Fibroblast of skin of right biceps (primary cell): ENCODE data around the gene FUZ.

Source experiments
- DNase-seq: peaks from one replicate; pipeline ENCODE4 v3.0.0-alpha.2; 2013

The FUZ gene

DNA sequence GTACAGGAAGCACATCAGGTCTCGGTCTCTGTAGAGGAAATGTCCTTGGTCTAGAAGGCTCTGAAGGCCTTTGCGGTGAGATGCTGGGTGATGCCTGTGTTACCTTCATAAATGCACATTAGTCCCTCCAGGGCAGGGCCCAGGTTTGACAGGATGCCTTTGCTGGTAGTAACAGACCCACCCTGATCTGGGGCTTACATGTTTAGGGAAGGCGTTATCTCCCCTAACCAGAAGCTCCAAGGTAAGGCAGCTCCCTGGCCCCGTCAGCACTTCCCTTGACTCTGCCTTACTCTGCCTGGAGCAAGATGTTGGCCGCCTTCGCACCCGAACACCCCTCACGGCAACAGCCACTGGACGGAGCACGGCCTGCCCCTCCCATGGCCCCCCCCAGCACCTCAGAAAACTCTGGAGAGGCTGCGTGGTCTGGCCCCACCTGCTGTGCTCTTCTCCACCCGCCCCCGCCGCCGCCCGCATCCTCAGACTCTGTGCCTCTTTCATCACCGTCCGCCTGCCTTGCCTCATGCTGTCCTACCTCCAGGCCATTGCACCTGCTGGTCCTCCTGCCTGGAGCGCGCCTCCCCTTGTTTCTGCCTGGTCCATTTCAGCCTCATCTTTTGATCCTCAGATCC, 37.2 kb downstream of the FUZ start:
- DNase-seq, result no peak

DNA sequence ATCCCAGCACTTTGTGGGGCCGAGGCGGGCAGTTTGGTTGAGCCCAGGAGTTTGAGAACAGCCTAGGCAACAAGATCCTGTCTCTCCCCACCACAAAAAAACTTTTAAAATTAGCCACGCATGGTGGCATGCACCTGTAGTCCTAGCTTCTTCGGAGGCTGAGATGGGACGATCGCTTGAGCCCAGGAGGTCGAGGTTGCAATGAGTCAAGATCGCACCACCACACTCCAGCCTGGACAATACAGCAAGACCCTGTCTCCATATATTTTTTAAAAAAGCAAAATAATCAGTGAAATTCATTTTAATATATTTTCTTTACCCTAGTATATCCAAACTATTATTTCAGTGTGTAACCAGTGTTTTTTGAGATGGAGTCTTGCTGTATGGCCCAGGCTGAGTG, 38.1 kb downstream of the FUZ start:
- DNase-seq, result no peak

DNA sequence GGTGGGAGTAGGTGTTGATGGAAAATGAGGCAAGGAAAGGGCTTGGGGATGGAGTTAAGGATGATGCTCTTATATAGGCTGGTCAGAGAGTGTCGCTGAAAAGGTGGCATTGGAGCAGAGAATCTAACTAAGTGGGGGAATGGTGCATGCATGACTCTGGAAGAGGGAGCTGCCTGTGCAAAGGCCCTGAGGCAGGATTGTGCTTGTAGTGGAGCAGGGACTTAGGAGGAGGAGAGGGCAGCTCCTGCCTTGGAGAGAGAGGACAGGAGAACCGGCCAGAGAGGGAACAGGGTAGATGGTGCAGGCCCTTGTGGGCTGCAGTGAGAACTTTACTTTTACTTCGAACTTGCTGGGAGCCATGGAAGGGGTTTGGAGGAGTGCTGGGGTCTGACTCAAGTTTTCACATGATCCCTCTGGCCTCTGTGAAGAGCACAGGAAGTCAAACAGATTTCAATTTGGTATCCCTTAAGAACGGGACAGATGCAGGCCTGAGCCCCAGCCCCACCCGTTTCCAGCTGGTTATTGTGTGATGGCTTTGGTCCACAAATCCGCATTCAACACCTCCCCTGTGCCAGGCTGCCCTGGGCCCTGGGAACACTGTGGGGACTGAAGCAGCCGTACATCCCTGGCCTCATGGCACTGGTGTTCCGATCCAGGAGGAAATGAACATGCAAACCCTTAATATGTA, 39.3 kb downstream of the FUZ start:
- DNase-seq, result no peak

DNA sequence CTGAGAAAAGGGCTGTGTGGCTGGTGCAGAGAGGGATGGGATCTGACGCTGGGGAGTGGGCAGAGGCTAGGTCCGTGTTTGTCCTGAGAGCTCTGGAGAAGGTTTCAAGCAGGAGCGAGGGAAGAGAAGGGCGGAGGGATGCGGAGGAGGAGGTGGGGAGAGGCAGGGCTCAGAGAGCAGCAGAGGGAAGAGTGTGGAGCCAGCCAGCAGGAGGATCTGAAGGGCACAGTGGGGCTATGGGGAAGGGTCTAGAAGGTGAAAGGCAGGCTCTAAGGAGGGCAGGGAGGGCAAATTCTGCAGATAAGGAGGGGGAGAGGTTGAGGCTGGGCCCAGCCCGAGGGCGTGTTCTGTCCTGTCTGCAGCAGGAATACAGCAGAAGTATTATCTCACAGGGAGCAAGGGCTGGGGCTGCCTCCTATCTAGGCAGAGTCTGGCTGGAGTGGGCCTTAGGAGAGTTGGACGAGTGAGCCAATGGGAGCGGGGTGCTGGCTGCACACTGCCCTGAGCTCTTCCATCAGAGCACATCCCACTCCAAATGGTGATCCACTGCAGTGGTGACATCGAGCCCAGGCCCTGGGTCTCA, 40.2 kb downstream of the FUZ start:
- no peak for DNase-seq

DNA sequence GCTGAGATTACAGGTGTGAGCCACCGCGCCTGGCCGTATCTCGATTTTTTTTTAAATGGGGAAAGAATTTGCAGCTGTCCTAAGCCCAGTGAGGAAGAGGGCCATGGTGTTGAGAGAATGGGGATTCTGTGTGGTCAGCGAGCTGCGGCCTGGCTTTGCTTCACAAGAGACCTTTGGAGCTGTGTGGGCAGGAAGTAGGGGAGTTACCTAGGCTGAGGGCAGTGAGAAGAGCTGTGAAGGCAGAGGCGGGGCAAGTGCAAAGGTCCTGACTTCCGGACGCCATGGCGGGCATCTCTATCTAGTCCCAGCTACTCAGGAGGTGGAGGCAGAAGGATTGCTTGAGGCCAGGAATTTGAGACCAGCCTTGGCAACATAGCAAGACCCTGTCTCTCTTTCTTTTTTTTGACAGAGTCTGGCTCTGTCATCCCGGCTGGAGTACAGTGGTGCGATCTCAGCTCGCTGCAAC, 41.4 kb downstream of the FUZ start:
- DNase-seq, result no peak

DNA sequence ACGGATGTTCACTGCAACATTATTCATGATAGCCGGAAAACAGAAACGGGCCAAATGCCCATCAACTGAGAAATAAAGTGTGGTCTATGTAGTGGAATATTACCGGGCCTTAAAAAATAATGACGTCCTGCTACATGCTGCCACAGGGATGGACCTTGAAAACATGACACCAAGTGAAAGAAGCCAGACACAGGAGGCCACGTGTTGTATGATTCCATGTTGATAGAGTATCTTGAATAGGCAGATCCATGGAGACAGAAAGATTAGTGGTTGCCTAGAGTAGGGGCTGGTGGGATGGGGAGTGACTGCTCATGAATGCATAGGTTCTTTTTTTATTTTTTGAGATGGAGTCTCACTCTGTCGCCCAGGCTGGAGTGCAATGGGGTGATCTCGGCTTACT, 42.6 kb downstream of the FUZ start:
- DNase-seq, result no peak

DNA sequence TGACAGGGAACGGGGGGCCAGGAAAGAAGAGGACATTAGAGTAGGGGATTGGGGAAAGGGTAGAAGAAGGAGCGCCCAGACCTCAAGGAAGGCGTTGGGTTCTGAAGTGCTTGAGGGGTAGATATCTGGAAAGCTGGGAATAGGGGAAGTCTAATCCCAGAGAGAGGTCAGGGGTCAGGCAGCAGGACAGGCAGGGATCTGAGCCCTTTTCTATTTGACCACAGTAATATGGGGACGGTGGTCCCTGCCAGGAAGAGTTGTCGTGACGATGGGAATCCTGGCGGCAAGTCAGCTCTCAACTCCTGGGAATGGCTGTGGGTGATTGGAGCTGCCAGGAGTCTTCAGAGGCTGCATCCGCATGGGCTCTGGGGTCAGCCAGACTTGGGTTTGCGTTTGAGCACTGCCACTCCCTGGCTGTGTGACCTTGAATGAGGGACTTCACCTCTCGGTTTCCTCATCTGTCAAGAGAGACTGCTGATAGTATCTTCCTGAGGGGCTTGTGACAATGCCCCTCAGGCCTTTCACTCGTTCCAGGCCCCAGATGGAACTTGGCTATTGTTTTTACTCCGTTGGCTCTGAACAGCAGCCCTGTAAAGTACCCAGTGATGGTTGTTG, 45.0 kb downstream of the FUZ start:
- DNase-seq, result no peak

DNA sequence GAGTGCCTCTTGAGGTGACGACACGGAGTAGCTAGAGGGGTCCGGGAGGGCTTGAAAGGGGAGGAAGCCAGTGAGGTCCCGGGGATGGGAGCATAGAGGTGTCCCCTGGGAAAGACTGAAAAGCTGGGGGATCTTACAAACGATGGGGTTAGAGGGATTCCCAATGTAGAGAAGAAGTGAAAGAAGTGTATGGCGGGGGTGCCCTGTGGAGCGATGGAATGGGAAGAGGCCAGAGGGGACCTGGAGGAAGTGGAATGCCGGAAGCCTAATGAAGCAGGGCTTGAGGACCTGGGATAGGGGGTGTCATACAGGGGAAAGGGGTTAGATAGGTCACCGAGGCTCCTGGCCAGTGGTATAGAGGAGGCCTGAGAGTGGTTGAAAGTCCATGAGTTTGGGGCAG, 45.7 kb downstream of the FUZ start:
- no peak for DNase-seq

DNA sequence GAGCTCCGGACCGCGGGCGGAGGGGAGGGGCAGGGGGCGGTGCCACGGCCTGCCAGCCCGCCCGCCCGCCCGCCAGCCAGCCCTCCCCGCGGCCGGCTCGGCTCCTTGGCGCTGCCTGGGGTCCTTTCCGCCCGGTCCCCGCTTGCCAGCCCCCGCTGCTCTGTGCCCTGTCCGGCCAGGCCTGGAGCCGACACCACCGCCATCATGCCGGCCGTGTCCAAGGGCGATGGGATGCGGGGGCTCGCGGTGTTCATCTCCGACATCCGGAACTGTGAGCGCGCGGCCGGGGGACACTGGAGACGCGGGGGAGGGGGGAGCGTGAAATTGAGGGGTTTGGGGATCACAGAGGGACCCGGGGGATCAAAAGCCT, 46.2 kb downstream of the FUZ start, which contains the start of gene AP2A1:
TSS of gene AP2A1 (plus strand) at position 72 of the 370 bp plus-strand sequence. CDS start at position 205, 133 bp downstream.
- DNase-seq, result no peak

DNA sequence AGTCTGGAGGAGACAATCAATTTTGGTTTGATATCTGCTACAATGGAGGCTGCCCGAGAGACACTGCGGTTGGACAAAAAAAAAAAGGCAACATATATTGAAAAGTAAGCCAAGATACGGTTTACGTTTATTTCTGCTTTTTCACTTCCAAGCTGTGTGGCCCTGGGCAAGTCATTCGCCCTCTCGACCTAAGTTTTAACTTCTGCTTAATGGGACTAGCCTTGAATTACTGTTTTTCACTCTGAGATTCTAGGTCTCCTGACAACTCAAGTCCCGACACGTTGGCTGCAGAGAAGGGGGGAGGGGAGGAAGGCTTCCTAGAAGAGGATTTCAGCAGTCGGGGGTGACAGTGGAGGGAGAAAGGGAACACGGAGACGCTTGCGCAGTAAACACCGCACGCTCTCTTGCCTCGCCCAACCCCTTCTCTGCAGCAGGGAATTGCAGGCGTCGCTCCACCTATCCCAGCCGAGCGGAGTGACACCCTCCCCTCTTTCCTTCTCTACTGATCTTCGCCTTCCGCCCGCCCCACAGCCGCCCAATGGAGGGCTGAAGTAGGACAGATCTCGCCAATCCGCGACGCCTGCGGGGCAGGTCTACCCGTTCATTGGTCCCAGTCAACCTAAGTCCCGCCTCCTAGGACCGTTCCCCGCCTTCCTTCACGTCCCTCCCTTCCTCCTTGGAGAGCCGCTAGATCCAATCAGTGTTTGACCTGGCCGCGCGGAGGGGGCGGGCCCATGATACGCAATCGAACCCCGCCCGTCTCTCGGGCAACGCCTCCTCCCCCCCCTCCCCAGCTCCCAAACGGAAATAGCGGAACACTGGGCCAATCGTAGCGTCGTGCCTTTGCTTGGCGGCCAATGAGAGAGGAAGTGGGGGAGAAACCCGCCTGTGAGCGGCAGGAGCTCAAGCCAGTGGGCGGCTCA, 46.8 kb downstream of the FUZ start:
- peak; percentile 100 for DNase-seq

DNA sequence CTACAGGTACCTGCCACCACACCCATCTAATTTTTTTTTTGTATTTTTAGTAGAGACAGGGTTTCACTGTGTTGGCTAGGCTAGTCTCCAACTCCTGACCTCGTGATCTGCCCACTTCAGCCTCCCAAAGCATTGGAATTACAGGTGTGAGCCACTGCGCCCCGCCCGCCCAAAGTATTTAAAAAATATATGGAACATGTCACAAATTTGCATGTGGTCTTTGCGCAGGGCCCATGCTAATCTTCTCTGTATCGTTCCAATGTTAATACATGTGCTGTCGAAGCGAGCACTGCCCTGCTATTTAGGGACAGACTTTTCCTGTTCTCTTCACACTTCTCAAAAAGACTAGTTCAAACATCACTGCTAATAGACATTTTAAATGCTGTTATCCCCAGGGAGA, 48.8 kb downstream of the FUZ start:
- no peak for DNase-seq

DNA sequence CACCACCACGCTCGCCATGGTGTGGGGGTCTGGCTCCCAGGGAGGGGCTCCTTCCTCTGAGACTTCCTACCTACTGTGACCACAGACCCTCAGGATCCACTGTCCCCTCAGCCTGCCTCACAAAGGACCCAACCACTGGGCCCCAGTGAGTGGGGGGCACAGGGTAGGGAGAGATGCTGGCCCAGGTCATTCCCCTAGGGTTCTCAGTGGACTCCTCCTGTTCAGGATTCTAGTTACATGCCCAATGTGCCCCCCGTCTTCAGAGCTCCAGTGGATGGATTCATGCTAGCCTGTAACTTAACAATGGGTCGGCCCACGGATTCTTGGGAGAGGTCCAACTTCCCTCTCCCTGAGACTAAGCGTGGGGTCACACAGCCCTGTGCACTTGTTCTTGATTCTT, 49.9 kb downstream of the FUZ start, which contains the start of gene TSKS:
TSS of gene TSKS (minus strand) at position 77 of the 400 bp plus-strand sequence. CDS start at position 18, 59 bp downstream.
- no peak for DNase-seq

DNA sequence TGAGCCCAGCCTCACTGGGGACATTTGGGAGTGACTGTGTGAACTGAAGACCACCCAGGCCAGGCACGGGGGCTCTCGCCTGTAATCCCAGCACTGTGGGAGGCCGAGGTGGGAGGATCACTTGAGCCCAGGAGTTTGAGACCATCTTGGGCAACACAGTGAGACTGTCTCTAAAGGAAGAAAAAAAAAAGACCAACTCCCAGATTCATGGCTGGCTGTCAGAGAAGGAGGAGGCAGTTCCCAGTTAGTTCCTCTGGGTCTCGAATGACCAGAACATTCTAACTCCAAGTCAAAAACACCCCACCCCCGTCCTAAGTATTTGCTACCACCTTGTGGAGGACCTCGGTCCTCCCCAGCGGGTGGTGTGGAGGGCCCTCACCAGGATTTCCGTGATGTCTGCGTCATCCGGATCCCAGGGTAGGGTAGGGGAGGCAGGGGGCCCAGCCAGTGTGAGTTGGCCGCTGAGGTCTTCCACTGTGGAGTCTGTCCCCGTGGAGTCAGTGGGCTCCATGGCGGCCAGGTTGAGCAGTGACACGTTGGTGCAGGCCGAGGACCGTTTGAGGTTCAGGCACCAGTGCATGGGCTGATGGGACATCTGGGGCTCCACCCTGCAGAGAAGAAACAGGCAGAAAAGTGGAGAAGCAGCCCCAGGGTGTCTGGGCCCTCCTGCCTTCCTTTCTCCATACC, 51.3 kb downstream of the FUZ start:
- DNase-seq, result peak; percentile 50

DNA sequence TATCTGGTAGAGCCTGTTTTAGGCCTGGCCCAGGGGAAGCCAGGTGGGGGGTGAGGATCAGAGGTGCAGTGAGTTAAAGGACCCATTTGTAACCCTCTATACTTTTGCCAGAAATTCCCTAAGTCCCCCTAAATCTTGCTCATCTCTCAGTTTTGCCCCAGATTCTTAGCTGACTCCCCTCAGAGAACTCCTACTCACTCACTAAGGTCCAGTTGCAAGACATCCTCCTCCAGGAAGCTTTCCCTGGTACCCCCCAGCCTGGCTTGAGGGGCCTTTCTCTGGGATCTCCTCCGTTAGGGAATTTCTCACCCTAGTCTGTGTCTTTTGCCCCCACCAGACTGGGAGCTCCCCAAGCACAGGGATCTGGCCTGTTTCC, 51.9 kb downstream of the FUZ start:
- DNase-seq, result no peak

DNA sequence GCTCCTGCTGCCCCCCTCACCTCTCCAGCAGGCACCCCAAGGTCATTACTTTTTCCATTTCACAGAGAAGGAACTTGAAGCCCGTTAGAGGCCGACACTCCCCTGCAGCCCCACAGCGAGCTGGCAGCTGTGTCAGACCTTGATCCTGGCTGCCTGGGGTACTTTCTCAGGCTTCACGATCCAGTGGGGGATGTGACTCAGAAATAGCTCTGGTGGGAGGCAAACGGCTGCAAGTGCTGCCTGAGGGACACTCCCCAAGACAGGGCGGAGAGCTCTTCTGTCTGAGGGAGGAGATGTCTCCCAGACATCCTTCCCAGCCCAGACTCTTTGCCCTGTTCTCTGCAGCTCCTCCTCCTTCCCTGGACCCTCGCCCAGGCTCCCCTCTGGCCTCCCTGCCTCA, 54.8 kb downstream of the FUZ start:
- peak; percentile 85 for DNase-seq
